H1 (cell line): Measurements from ENCODE around the gene RASA4B. TPM values are rescaled to one million over a fixed set of nuclear protein-coding genes. Genes with fewer than 3 reads are reported as not detected.

Experiments
- BACH1 ChIP-seq: IDR thresholded peaks from 2 replicates; pipeline ENCODE4 v1.6.1; 2012; ENCODE audit warnings: low read length, improper control_type of control experiment
- BCL11A ChIP-seq, 2 experiments: IDR thresholded peaks; one replicate each; pipeline ENCODE4 v1.6.1; 2011; ENCODE audit warnings: low read depth in 2 of 2, low read length in 2 of 2, mild to moderate bottlenecking in 2 of 2
- BRCA1 ChIP-seq: IDR thresholded peaks from 2 replicates; pipeline ENCODE4 v1.6.1; 2012; ENCODE audit warnings: low read depth, low read length, improper control_type of control experiment
- CBX5 ChIP-seq: fragments of 300-800, 300-1000 bp; sonication (generic); IDR thresholded peaks from 2 replicates; pipeline ENCODE4 v1.7.1; 2016; ENCODE audit warnings: antibody characterized with exemption, low read length, low read depth
- CEBPB ChIP-seq: IDR thresholded peaks from 2 replicates; pipeline ENCODE4 v1.6.1; 2012; ENCODE audit warnings: low read depth, low read length
- CHD1 ChIP-seq: IDR thresholded peaks from 2 replicates; pipeline ENCODE4 v1.6.1; 2012; ENCODE audit warnings: low read depth, low read length, improper control_type of control experiment
- CTBP2 ChIP-seq: IDR thresholded peaks from 2 replicates; pipeline ENCODE4 v1.7.0; 2011; ENCODE audit warnings: borderline replicate concordance, mild to moderate bottlenecking, moderate library complexity, mixed read lengths, low read length; ENCODE audit not compliant: insufficient read depth, insufficient read length
- E2F6 ChIP-seq: IDR thresholded peaks from 2 replicates; pipeline ENCODE4 v1.6.1; 2012; ENCODE audit warnings: inconsistent platforms
- EP300 ChIP-seq, 2 experiments: IDR thresholded peaks; 1 replicate in 1 of 2; 2 replicates in 1 of 2; pipeline ENCODE4 v1.6.1; 2011 to 2012; ENCODE audit warnings: low read depth in 2 of 2, low read length in 2 of 2, mild to moderate bottlenecking in 2 of 2, borderline replicate concordance in 1 of 2, inconsistent platforms in 1 of 2, moderate library complexity in 1 of 2
- FOSL1 ChIP-seq: IDR thresholded peaks from 2 replicates; pipeline ENCODE4 v1.6.1; 2011; ENCODE audit warnings: mild to moderate bottlenecking, low read depth, low read length, moderate library complexity; ENCODE audit not compliant: insufficient read depth
- GABPA ChIP-seq: IDR thresholded peaks from 2 replicates; pipeline ENCODE4 v1.6.1; 2011; ENCODE audit warnings: mild to moderate bottlenecking, low read length, moderate library complexity, borderline replicate concordance; ENCODE audit not compliant: insufficient read depth
- GTF2F1 ChIP-seq: IDR thresholded peaks from 2 replicates; pipeline ENCODE4 v1.6.1; 2012; ENCODE audit warnings: low read depth, low read length, improper control_type of control experiment, borderline replicate concordance
- HDAC2 ChIP-seq, 2 experiments: fragments of 300-600 bp in 1 of 2; sonication (generic) in 1 of 2; IDR thresholded peaks; 2 replicates each; pipeline ENCODE4 v1.6.1; 2011 to 2012; ENCODE audit warnings: low read depth in 2 of 2, low read length in 2 of 2, mild to moderate bottlenecking in 2 of 2, moderate library complexity in 2 of 2, borderline replicate concordance in 1 of 2, inconsistent platforms in 1 of 2
- HDAC6 ChIP-seq: IDR thresholded peaks from one replicate; pipeline ENCODE4 v1.7.1; 2012; ENCODE audit warnings: low read depth, mild to moderate bottlenecking, inconsistent platforms, low read length, moderate library complexity
- JUND ChIP-seq: IDR thresholded peaks from 2 replicates; pipeline ENCODE4 v1.6.1; 2011; ENCODE audit warnings: mild to moderate bottlenecking, improper control_type of control experiment, low read length
- MAX ChIP-seq: IDR thresholded peaks from 2 replicates; pipeline ENCODE4 v1.6.1; 2012; ENCODE audit warnings: inconsistent platforms
- NRF1 ChIP-seq: IDR thresholded peaks from 2 replicates; pipeline ENCODE4 v1.6.1; 2011; ENCODE audit warnings: mild to moderate bottlenecking, low read depth, low read length, improper control_type of control experiment
- RXRA ChIP-seq: IDR thresholded peaks from 2 replicates; pipeline ENCODE4 v1.6.1; 2011; ENCODE audit warnings: low read depth, mild to moderate bottlenecking, low read length, moderate library complexity; ENCODE audit not compliant: insufficient read depth
- SIN3A ChIP-seq, 2 experiments: IDR thresholded peaks in 1 of 2; conservative IDR thresholded peaks in 1 of 2; 2 replicates each; pipeline ENCODE4 v1.6.1; 2011 to 2012; ENCODE audit warnings: low read length in 2 of 2, improper control_type of control experiment in 1 of 2, low read depth in 1 of 2, mild to moderate bottlenecking in 1 of 2
- SIRT6 ChIP-seq: IDR thresholded peaks from one replicate; pipeline ENCODE4 v1.7.1; 2012; ENCODE audit warnings: low read length, inconsistent platforms
- SP2 ChIP-seq: IDR thresholded peaks from 2 replicates; pipeline ENCODE4 v1.6.1; 2012; ENCODE audit warnings: mild to moderate bottlenecking, low read length, inconsistent platforms
- SUZ12 ChIP-seq: fragments of 200-600 bp; sonication (generic); IDR thresholded peaks from 2 replicates; pipeline ENCODE4 v1.6.1; 2012; ENCODE audit warnings: mild to moderate bottlenecking, inconsistent platforms, low read length, moderate library complexity, mixed read lengths
- TBP ChIP-seq: IDR thresholded peaks from 2 replicates; pipeline ENCODE4 v1.6.1; 2011; ENCODE audit warnings: low read depth, low read length, improper control_type of control experiment
- polyA plus RNA-seq, 7 experiments: library from polyadenylated mRNA; depleted of rRNA in 3 of 7; stranded (reverse) in 5 of 7; unstranded in 2 of 7; fragments of >200 nt in 5 of 7; fragments of 200-250 nt in 2 of 7; gene quantifications; 1 replicate in 5 of 7; 2 replicates in 1 of 7; 4 replicates in 1 of 7; pipeline versions ENCODE4 v1.2.1 to v1.2.3, GENCODE V29; 2011 to 2013; ENCODE audit warnings: missing spikeins in 2 of 7, mixed read lengths in 2 of 7
- total RNA-seq: library from RNA; stranded (reverse); fragmentation: NEBNext Ultra II Directional; extraction: Animal tissue kit (Norgen Biotek cat#: 25700); gene quantifications from 2 replicates; pipeline ENCODE4 v1.2.1, GENCODE V29; 2021

RASA4B gene
- total and polyA plus RNA-seq, 2 of the 8 experiments (the other 6 are each of a cell fraction or from before 2014, with no cell fraction given): 3.4 to 6.7 TPM

- no peak for TF ChIP-seq BCL11A (IDR thresholded peaks at IDR 0.05; ENCODE audit: low read depth in 2 of 2, low read length in 2 of 2)
- peak; percentile 31; the same call in 1 of the 2 replicates for TF ChIP-seq E2F6
- TF ChIP-seq NRF1: peak; percentile 81
- TF ChIP-seq JUND: no peak
- TF ChIP-seq MAX: peak; percentile 84
- TF ChIP-seq FOSL1: no peak
- TF ChIP-seq SIN3A (conservative IDR thresholded peaks at IDR 0.05 in 1 of 2, IDR thresholded peaks at IDR 0.05 in 1 of 2; ENCODE audit: low read depth in 1 of 2, low read length in 2 of 2): peak in 1 of 2 experiments; percentile 53; a peak in 1 of 4 replicates
- peak; percentile 11; the same call in 1 of the 2 replicates for TF ChIP-seq TBP
- peak; percentile 73; the same call in 1 of the 2 replicates for TF ChIP-seq GABPA
- TF ChIP-seq HDAC6: no peak
- TF ChIP-seq RXRA: no peak
- TF ChIP-seq EP300 (IDR thresholded peaks at IDR 0.05; ENCODE audit: borderline replicate concordance in 1 of 2, low read depth in 2 of 2, low read length in 2 of 2): no peak
- TF ChIP-seq HDAC2 (IDR thresholded peaks at IDR 0.05; ENCODE audit: borderline replicate concordance in 1 of 2, low read depth in 2 of 2, low read length in 2 of 2): peak; percentile 75 to 78; a peak in 3 of 4 replicates
- no peak for TF ChIP-seq CHD1
- TF ChIP-seq SIRT6: no peak
- TF ChIP-seq CTBP2: peak; percentile 56
- no peak for TF ChIP-seq CEBPB
- TF ChIP-seq BACH1: peak; percentile 84
- no peak for TF ChIP-seq SUZ12
- TF ChIP-seq CBX5: no peak
- TF ChIP-seq GTF2F1: 0 out of 2 replicates have a peak, but pooled peaks have one; percentile 15
- TF ChIP-seq SP2: no peak
- no peak for TF ChIP-seq BRCA1
These were observed 52.8 kb downstream of the RASA4B start, which contains the start of the genes ALKBH4 and LRWD1 (continued) for GRCh38 chr7:102464577-102465280.
